ENCODE data around the gene FAM234A. TPM values are rescaled to one million over a fixed set of nuclear protein-coding genes. Genes with fewer than 3 reads are reported as not detected.

Gene FAM234A
- total and polyA plus RNA-seq, 2 donors (not counting 3 experiments of a cell fraction or from before 2014, with no cell fraction given) = 70.4 to 89.4 TPM

DNA sequence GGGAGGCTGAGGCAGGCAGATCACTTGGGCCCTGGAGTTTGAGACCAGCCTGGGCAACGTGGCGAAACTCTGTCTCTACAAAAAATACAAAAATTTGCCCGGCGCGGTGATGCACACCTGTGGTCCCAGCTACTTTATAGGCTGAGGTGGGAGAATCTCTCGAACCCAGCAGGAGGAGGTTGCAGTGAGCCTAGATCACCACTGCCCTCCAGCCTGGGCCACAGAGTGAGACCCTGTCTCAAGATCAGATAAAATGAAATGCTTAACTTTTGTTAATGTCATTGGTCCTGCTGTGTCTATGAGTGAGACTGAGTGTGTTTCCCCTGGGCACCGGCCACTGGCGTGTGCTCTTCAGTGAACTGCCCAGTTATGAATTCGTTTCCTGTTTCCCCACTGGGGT is 10.5 kb downstream of the FAM234A start:
- Histone ChIP-seq H3K4me2 (ENCODE audit: insufficient read depth, low read length) (no peak overlapping the region), H3K4me3 (replicated peaks in 1 of 3; ENCODE audit: insufficient read depth in 1 of 3, low read depth in 1 of 3, low read length in 3 of 3) (no peak overlapping the region), H3K27ac (ENCODE audit: insufficient read depth, low read depth, low read length) (no peak overlapping the region), H3K4me1 (ENCODE audit: control insufficient read depth, extremely low read depth, insufficient read depth, low read length) (peaks cover 6% of the 10 kb centered on the region), H4K20me1 (replicated peaks; ENCODE audit: control insufficient read depth, extremely low read depth, insufficient read depth, low read length) (no peaks in the 10 kb centered on the region), H3K9me1 (replicated peaks; ENCODE audit: control insufficient read depth, extremely low read depth, insufficient read depth, low read length) (no peaks in the 10 kb centered on the region), H3K36me3 (ENCODE audit: control insufficient read depth in 2 of 2, extremely low read depth in 1 of 2, insufficient read depth in 2 of 2, low read length in 2 of 2) (no peaks in the 10 kb centered on the region), H3K27me3 (ENCODE audit: control insufficient read depth in 2 of 2, insufficient read depth in 2 of 2, low read length in 2 of 2) (no peaks in the 10 kb centered on the region), H3K9ac (replicated peaks; ENCODE audit: extremely low read depth, insufficient read depth, low read length) (no peak overlapping the region), H3K79me2 (ENCODE audit: control insufficient read depth, insufficient read depth, low read length) (no peaks in the 10 kb centered on the region), H2AFZ (ENCODE audit: low read depth, low read length) (no peak overlapping the region), H3K9me3 (replicated peaks; ENCODE audit: control insufficient read depth, insufficient read depth, low read length) (no peaks in the 10 kb centered on the region)
- no TSS peak for BruUV-seq (replicated peaks)
- FAIRE-seq = no peak
- CTCF ChIA-PET = no interaction called here
- DNase-seq (ENCODE audit: low read depth, low spot score) = no peak
- dilution Hi-C loops (cut with MboI; ENCODE audit: extremely low pct_ligation_motif_present, low sequenced_read_pairs) = no loop called here
- intact Hi-C loops (cut with micrococcal nuclease) = no loop called here
- POLR2A ChIA-PET = no interaction called here
- TF ChIP-seq GATA2 (IDR thresholded peaks at IDR 0.05; ENCODE audit: insufficient read depth, insufficient read length, low read depth, low read length) = no peak
- no peak for TF ChIP-seq MYC (IDR thresholded peaks at IDR 0.05; ENCODE audit: low read depth, low read length)
- TF ChIP-seq, protein P1, sequence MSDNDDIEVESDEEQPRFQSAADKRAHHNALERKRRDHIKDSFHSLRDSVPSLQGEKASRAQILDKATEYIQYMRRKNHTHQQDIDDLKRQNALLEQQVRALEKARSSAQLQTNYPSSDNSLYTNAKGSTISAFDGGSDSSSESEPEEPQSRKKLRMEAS (IDR thresholded peaks at IDR 0.05; ENCODE audit: insufficient read depth, insufficient read length) = no peak
- TF ChIP-seq FOS (IDR thresholded peaks at IDR 0.05; ENCODE audit: borderline replicate concordance, insufficient read depth, low read length) = no peak
- TF ChIP-seq POLR2AphosphoS5 (IDR thresholded peaks at IDR 0.05; ENCODE audit: insufficient read depth, low read depth, low read length) = no peak
- no peak for TF ChIP-seq JUN (IDR thresholded peaks at IDR 0.05; ENCODE audit: borderline replicate concordance, insufficient read depth, insufficient read length, low read depth)

DNA sequence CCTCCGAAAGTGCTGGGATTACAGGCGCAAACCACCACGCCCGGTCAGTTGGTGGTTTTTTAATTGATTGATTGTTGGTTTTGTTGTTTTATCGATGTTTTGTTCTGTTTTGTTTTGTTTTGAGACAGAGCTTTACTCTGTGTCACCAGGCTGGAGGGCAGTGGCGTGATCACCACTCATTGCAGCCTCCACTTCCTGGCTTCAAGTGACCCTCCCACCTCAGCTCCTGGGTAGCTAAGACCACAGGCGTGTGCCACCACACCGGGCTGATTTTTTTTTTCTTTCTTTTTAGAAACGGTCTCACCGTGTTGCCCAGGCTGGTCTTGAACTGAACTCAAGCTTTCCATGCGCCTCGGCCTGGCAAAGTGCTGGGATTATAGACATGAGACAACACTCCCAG is 12.4 kb downstream of the FAM234A start:
- BruUV-seq (replicated peaks) = no TSS peak
- FAIRE-seq (no peak), DNase-seq (ENCODE audit: low read depth, low spot score) (no peak)
- dilution Hi-C loops (cut with MboI; ENCODE audit: extremely low pct_ligation_motif_present, low sequenced_read_pairs) = no loop called here
- Histone ChIP-seq H3K9ac (replicated peaks; ENCODE audit: extremely low read depth, insufficient read depth, low read length) (no peak overlapping the region), H4K20me1 (replicated peaks; ENCODE audit: control insufficient read depth, extremely low read depth, insufficient read depth, low read length) (no peaks in the 10 kb centered on the region), H2AFZ (ENCODE audit: low read depth, low read length) (no peak overlapping the region), H3K36me3 (ENCODE audit: control insufficient read depth in 2 of 2, extremely low read depth in 1 of 2, insufficient read depth in 2 of 2, low read length in 2 of 2) (no peaks in the 10 kb centered on the region), H3K4me3 (replicated peaks in 1 of 3; ENCODE audit: insufficient read depth in 1 of 3, low read depth in 1 of 3, low read length in 3 of 3) (no peak overlapping the region), H3K27me3 (ENCODE audit: control insufficient read depth in 2 of 2, insufficient read depth in 2 of 2, low read length in 2 of 2) (no peaks in the 10 kb centered on the region), H3K9me1 (replicated peaks; ENCODE audit: control insufficient read depth, extremely low read depth, insufficient read depth, low read length) (no peaks in the 10 kb centered on the region), H3K4me1 (ENCODE audit: control insufficient read depth, extremely low read depth, insufficient read depth, low read length) (peaks cover 2% of the 10 kb centered on the region), H3K79me2 (ENCODE audit: control insufficient read depth, insufficient read depth, low read length) (no peaks in the 10 kb centered on the region), H3K4me2 (ENCODE audit: insufficient read depth, low read length) (no peak overlapping the region), H3K27ac (ENCODE audit: insufficient read depth, low read depth, low read length) (no peak overlapping the region), H3K9me3 (replicated peaks; ENCODE audit: control insufficient read depth, insufficient read depth, low read length) (no peaks in the 10 kb centered on the region)
- no peak for TF ChIP-seq POLR2A (IDR thresholded peaks at IDR 0.05; ENCODE audit: low read depth, low read length)
- TF ChIP-seq MYC (IDR thresholded peaks at IDR 0.05; ENCODE audit: low read depth, low read length) = no peak
- TF ChIP-seq, protein P2, sequence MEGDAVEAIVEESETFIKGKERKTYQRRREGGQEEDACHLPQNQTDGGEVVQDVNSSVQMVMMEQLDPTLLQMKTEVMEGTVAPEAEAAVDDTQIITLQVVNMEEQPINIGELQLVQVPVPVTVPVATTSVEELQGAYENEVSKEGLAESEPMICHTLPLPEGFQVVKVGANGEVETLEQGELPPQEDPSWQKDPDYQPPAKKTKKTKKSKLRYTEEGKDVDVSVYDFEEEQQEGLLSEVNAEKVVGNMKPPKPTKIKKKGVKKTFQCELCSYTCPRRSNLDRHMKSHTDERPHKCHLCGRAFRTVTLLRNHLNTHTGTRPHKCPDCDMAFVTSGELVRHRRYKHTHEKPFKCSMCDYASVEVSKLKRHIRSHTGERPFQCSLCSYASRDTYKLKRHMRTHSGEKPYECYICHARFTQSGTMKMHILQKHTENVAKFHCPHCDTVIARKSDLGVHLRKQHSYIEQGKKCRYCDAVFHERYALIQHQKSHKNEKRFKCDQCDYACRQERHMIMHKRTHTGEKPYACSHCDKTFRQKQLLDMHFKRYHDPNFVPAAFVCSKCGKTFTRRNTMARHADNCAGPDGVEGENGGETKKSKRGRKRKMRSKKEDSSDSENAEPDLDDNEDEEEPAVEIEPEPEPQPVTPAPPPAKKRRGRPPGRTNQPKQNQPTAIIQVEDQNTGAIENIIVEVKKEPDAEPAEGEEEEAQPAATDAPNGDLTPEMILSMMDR (IDR thresholded peaks at IDR 0.05; ENCODE audit: extremely low read depth in 1 of 2, insufficient read depth in 1 of 2, low read depth in 1 of 2, low read length in 2 of 2) = no peak
- no peak for TF ChIP-seq EZH2 (IDR thresholded peaks at IDR 0.05; ENCODE audit: borderline replicate concordance, low read depth, low read length, severe bottlenecking)
- TF ChIP-seq JUN (IDR thresholded peaks at IDR 0.05; ENCODE audit: borderline replicate concordance, insufficient read depth, insufficient read length, low read depth) = no peak
- TF ChIP-seq FOS (IDR thresholded peaks at IDR 0.05; ENCODE audit: borderline replicate concordance, insufficient read depth, low read length) = no peak
- no peak for TF ChIP-seq GATA2 (IDR thresholded peaks at IDR 0.05; ENCODE audit: insufficient read depth, insufficient read length, low read depth, low read length)
- TF ChIP-seq POLR2AphosphoS5 (IDR thresholded peaks at IDR 0.05; ENCODE audit: insufficient read depth, low read depth, low read length) = no peak
- TF ChIP-seq, protein P1 (IDR thresholded peaks at IDR 0.05; ENCODE audit: insufficient read depth, insufficient read length) = no peak
- ChIA-PET POLR2A (no interaction called here), CTCF (no interaction called here)
- intact Hi-C loops (cut with micrococcal nuclease) = no loop called here

Data from endothelial cell of umbilical vein (primary cell).